ENCODE data around the gene OLFM3. TPM values are rescaled to one million over a fixed set of nuclear protein-coding genes. Genes with fewer than 3 reads are reported as not detected.

The OLFM3 gene
- total RNA-seq, 1 experiment from 2014 or later, result not detected

DNA sequence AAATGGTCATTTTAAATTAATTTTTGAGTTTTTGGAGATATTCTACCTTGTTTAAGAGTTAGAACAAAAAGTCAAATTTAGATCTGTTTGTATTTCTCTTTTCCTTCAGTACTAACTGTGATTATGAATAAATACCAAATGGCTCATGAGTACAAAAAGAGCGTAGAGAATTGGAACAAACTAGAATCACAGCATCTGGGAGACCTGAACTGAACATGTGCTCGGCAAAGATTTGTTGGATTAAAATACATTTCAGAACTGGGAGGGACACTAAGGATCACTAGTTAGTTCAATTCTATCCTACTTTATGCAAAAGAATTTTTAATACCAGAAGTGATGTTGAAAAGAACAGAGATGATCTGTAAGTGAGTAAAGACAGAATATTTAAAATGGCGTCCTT is 19.5 kb downstream of the OLFM3 start:
- TF ChIP-seq, protein P1, sequence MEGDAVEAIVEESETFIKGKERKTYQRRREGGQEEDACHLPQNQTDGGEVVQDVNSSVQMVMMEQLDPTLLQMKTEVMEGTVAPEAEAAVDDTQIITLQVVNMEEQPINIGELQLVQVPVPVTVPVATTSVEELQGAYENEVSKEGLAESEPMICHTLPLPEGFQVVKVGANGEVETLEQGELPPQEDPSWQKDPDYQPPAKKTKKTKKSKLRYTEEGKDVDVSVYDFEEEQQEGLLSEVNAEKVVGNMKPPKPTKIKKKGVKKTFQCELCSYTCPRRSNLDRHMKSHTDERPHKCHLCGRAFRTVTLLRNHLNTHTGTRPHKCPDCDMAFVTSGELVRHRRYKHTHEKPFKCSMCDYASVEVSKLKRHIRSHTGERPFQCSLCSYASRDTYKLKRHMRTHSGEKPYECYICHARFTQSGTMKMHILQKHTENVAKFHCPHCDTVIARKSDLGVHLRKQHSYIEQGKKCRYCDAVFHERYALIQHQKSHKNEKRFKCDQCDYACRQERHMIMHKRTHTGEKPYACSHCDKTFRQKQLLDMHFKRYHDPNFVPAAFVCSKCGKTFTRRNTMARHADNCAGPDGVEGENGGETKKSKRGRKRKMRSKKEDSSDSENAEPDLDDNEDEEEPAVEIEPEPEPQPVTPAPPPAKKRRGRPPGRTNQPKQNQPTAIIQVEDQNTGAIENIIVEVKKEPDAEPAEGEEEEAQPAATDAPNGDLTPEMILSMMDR (conservative IDR thresholded peaks at IDR 0.05), result no peak
- TF ChIP-seq EZH2 (IDR thresholded peaks at IDR 0.05; ENCODE audit: low read depth), result no peak
- Histone ChIP-seq H3F3A (ENCODE audit: insufficient read depth, low read depth) (no peaks in the 10 kb centered on the region), H3K79me2 (ENCODE audit: low read depth) (no peaks in the 10 kb centered on the region), H4K20me1 (ENCODE audit: insufficient read depth) (no peaks in the 10 kb centered on the region), H3K4me3 (no peak overlapping the region), H3K27ac (no peak overlapping the region), H3K9me3 (ENCODE audit: insufficient read depth, low read depth) (no peaks in the 10 kb centered on the region), H2AFZ (no peak overlapping the region), H3K27me3 (ENCODE audit: insufficient read depth, low read depth) (no peaks in the 10 kb centered on the region), H3K36me3 (ENCODE audit: low read depth) (no peaks in the 10 kb centered on the region), H3K4me2 (no peak overlapping the region), H3K9me2 (ENCODE audit: insufficient read depth) (no peaks in the 10 kb centered on the region), H3K4me1 (replicated peaks; ENCODE audit: insufficient read depth) (no peaks in the 10 kb centered on the region)
- ChIA-PET POLR2A (ENCODE audit: unreplicated experiment) (no interaction called here), CTCF (no interaction called here)
- intact Hi-C loops (cut with micrococcal nuclease; ENCODE audit: unreplicated experiment), result no loop called here
- BruUV-seq (replicated peaks), result no TSS peak
- DNase-seq, result no peak

DNA sequence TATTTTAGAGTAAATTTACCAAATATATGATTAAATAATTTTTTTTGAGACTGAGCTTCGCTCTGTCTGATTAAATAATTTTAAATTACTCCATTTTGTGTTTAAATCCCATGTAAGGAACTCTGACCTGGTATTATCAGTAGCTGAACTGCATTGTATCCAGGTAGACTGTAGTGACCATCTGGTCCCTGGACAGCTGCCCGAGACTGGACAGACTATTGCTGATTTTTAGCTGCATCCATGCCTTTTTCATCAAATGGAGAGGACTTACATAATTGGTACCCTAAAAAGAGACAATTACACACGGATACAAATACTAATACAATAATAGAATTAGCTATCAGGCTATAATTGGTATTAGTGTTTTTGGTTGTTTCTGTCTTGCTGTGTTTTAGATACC is 20.6 kb downstream of the OLFM3 start:
- Histone ChIP-seq H2AFZ (no peak overlapping the region), H4K20me1 (ENCODE audit: insufficient read depth) (no peaks in the 10 kb centered on the region), H3K4me1 (replicated peaks; ENCODE audit: insufficient read depth) (no peaks in the 10 kb centered on the region), H3K4me2 (no peak overlapping the region), H3K9me3 (ENCODE audit: insufficient read depth, low read depth) (no peaks in the 10 kb centered on the region), H3K79me2 (ENCODE audit: low read depth) (no peaks in the 10 kb centered on the region), H3K27ac (no peak overlapping the region), H3K4me3 (no peak overlapping the region), H3K27me3 (ENCODE audit: insufficient read depth, low read depth) (no peaks in the 10 kb centered on the region), H3K36me3 (ENCODE audit: low read depth) (no peaks in the 10 kb centered on the region), H3K9me2 (ENCODE audit: insufficient read depth) (no peaks in the 10 kb centered on the region), H3F3A (ENCODE audit: insufficient read depth, low read depth) (no peaks in the 10 kb centered on the region)
- no TSS peak for BruUV-seq (replicated peaks)
- POLR2A ChIA-PET (ENCODE audit: unreplicated experiment), result no interaction called here
- CTCF ChIA-PET, result no interaction called here
- DNase-seq, result no peak
- TF ChIP-seq EZH2 (IDR thresholded peaks at IDR 0.05; ENCODE audit: low read depth), result no peak
- TF ChIP-seq, protein P1 (conservative IDR thresholded peaks at IDR 0.05), result no peak
- intact Hi-C loops (cut with micrococcal nuclease; ENCODE audit: unreplicated experiment), result no loop called here

DNA sequence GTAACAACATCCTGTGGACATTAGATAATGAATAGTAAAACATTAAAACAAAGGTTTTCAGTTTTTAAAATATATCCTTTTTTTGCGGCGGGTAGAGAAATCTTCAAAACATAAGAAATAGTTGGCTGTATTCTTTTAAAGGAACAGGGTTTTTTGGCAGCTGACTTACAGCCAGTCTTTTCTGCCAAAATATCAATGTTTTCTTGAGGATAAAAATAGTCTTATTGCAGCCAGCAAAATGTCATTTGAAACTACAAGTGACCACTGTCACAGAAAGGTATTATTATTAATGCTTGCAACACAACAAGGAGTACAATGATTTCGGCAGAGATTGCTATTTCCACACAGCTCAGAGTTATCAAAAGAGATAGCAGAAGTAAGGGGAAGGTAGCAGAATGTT is 21.4 kb downstream of the OLFM3 start:
- ChIA-PET CTCF (no interaction called here), POLR2A (ENCODE audit: unreplicated experiment) (no interaction called here)
- no peak overlapping the region for H3K4me2 ChIP-seq
- BruUV-seq (replicated peaks), result no TSS peak
- no peaks in the 10 kb centered on the region for H3K9me2 ChIP-seq (ENCODE audit: insufficient read depth)
- no peaks in the 10 kb centered on the region for H3K9me3 ChIP-seq (ENCODE audit: insufficient read depth, low read depth)
- no peaks in the 10 kb centered on the region for H3F3A ChIP-seq (ENCODE audit: insufficient read depth, low read depth)
- H3K79me2 ChIP-seq (ENCODE audit: low read depth), result no peaks in the 10 kb centered on the region
- no peak overlapping the region for H3K27ac ChIP-seq
- no peaks in the 10 kb centered on the region for H3K27me3 ChIP-seq (ENCODE audit: insufficient read depth, low read depth)
- no peaks in the 10 kb centered on the region for H4K20me1 ChIP-seq (ENCODE audit: insufficient read depth)
- H3K36me3 ChIP-seq (ENCODE audit: low read depth), result no peaks in the 10 kb centered on the region
- intact Hi-C loops (cut with micrococcal nuclease; ENCODE audit: unreplicated experiment), result no loop called here
- H3K4me1 ChIP-seq (replicated peaks; ENCODE audit: insufficient read depth), result no peaks in the 10 kb centered on the region
- TF ChIP-seq EZH2 (IDR thresholded peaks at IDR 0.05; ENCODE audit: low read depth), result no peak
- TF ChIP-seq, protein P1 (conservative IDR thresholded peaks at IDR 0.05), result no peak
- DNase-seq, result no peak
- no peak overlapping the region for H2AFZ ChIP-seq
- no peak overlapping the region for H3K4me3 ChIP-seq
